Fibroblast of lung (primary cell): ENCODE measurements around the gene SDK1. TPM values are rescaled to one million over a fixed set of nuclear protein-coding genes. Genes with fewer than 3 reads are reported as not detected.
A peak's percentile ranks its signal among the peaks of the same experiment; 100 is the strongest.

Experiments used
- DNase-seq, 2 donors: peaks; one replicate each; pipeline versions ENCODE4 v3.0.0 to v3.0.0-alpha.2; 2010; ENCODE audit warnings: low read depth in 2 of 2
- H2AFZ ChIP-seq: 2 replicates; pipeline ENCODE4 v1.5.1; 2012; ENCODE audit warnings: low read length, control low read depth, inconsistent platforms
- H3K27ac ChIP-seq: 2 replicates; pipeline ENCODE4 v1.5.1; 2011; ENCODE audit warnings: low read length, control low read depth; ENCODE audit not compliant: insufficient read depth
- H3K27me3 ChIP-seq: 2 replicates; pipeline ENCODE4 v1.5.1; 2011; ENCODE audit warnings: mild to moderate bottlenecking, low read length; ENCODE audit not compliant: control insufficient read depth, insufficient read depth
- H3K36me3 ChIP-seq: 2 replicates; pipeline ENCODE4 v1.5.1; 2011; ENCODE audit warnings: low read length; ENCODE audit not compliant: control insufficient read depth, insufficient read depth
- H3K4me1 ChIP-seq: 2 replicates; pipeline ENCODE4 v1.5.1; 2011; ENCODE audit warnings: low read length; ENCODE audit not compliant: control insufficient read depth, insufficient read depth; ENCODE audit errors: extremely low read depth
- H3K4me2 ChIP-seq: 2 replicates; pipeline ENCODE4 v1.5.1; 2011; ENCODE audit warnings: low read length, control low read depth; ENCODE audit not compliant: insufficient read depth; ENCODE audit errors: extremely low read depth
- H3K4me3 ChIP-seq, 4 experiments: fragments of 200-600 bp in 1 of 4; sonication (generic) in 1 of 4; replicated peaks in 1 of 4; 2 replicates each; pipeline ENCODE4 v1.5.1; 2011 to 2016; ENCODE audit warnings: low read length in 4 of 4, low read depth in 3 of 4, mild to moderate bottlenecking in 3 of 4, control low read depth in 2 of 4, inconsistent platforms in 1 of 4, mixed read lengths in 1 of 4; ENCODE audit not compliant: insufficient read depth in 1 of 4; ENCODE audit errors: control extremely low read depth in 1 of 4
- H3K79me2 ChIP-seq: 2 replicates; pipeline ENCODE4 v1.5.1; 2012; ENCODE audit warnings: mild to moderate bottlenecking, low read length, inconsistent platforms; ENCODE audit not compliant: control insufficient read depth, insufficient read depth
- H3K9ac ChIP-seq: 2 replicates; pipeline ENCODE4 v1.5.1; 2011; ENCODE audit warnings: mild to moderate bottlenecking, low read length, control low read depth; ENCODE audit not compliant: insufficient read depth
- H3K9me3 ChIP-seq: 2 replicates; pipeline ENCODE4 v1.5.1; 2012; ENCODE audit warnings: low read depth, low read length; ENCODE audit not compliant: control insufficient read depth, insufficient read depth
- H4K20me1 ChIP-seq: 2 replicates; pipeline ENCODE4 v1.5.1; 2011; ENCODE audit warnings: low read length; ENCODE audit not compliant: control insufficient read depth, insufficient read depth; ENCODE audit errors: extremely low read depth
- EZH2 ChIP-seq: IDR thresholded peaks from 2 replicates; pipeline ENCODE4 v1.5.1; 2012; ENCODE audit warnings: low read length, control low read depth, mild to moderate bottlenecking; ENCODE audit errors: missing control alignments
- polyA plus RNA-seq, 2 donors: library from polyadenylated mRNA; depleted of rRNA in 1 of 2; stranded (reverse) in 1 of 2; unstranded in 1 of 2; fragments of >200 nt; gene quantifications; 2 replicates each; pipeline ENCODE4 v1.2.1, GENCODE V29; 2011 to 2012; ENCODE audit warnings: missing spikeins in 1 of 2
- total RNA-seq: library from RNA; depleted of rRNA; stranded (reverse); fragments of >200 nt; gene quantifications from 2 replicates; pipeline ENCODE4 v1.2.1, GENCODE V29; 2014
- TF ChIP-seq, protein P1 (sequence below), 2 donors: IDR thresholded peaks in 1 of 2; conservative IDR thresholded peaks in 1 of 2; 1 replicate in 1 of 2; 2 replicates in 1 of 2; pipeline ENCODE4 v1.5.1; 2011 to 2012; ENCODE audit warnings: low read length in 2 of 2, control low read depth in 1 of 2, inconsistent platforms in 1 of 2, low read depth in 1 of 2, mild to moderate bottlenecking in 1 of 2

SDK1 gene
- total and polyA plus RNA-seq, 2 donors (not counting 1 experiment from before 2014, with no cell fraction given) = 1.0 to 8.6 TPM

DNA sequence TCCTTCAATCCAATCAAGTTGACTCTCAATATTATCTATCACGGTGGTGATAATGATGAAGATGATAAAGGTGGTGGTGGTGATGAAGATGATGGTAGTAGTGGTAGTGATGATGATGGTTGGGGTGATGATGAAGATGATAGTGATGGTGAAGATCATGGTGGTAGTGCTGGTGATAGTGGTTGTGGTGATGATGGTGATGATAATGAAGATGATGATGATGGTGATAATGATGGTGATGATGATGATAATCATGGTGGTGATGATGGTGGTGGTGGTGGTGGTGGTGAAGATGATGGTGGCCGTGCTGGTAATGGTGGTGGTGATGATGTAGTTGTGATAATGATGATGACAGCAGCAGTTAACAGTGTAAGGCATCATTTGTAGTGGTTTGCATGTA is 29.8 kb upstream of the SDK1 start:
- no peaks in the 10 kb centered on the region for H3K27me3 ChIP-seq
- no peak overlapping the region for H3K27ac ChIP-seq
- no peaks in the 10 kb centered on the region for H3K9me3 ChIP-seq
- no peaks in the 10 kb centered on the region for H3K36me3 ChIP-seq
- H3K9ac ChIP-seq = no peak overlapping the region
- no peak overlapping the region for H2AFZ ChIP-seq
- H4K20me1 ChIP-seq = no peaks in the 10 kb centered on the region
- no peak overlapping the region for H3K4me3 ChIP-seq
- no peaks in the 10 kb centered on the region for H3K79me2 ChIP-seq
- no peak for DNase-seq
- no peak overlapping the region for H3K4me2 ChIP-seq
- H3K4me1 ChIP-seq = peaks cover 6% of the 10 kb centered on the region
- no peak for TF ChIP-seq EZH2
- TF ChIP-seq, protein P1, sequence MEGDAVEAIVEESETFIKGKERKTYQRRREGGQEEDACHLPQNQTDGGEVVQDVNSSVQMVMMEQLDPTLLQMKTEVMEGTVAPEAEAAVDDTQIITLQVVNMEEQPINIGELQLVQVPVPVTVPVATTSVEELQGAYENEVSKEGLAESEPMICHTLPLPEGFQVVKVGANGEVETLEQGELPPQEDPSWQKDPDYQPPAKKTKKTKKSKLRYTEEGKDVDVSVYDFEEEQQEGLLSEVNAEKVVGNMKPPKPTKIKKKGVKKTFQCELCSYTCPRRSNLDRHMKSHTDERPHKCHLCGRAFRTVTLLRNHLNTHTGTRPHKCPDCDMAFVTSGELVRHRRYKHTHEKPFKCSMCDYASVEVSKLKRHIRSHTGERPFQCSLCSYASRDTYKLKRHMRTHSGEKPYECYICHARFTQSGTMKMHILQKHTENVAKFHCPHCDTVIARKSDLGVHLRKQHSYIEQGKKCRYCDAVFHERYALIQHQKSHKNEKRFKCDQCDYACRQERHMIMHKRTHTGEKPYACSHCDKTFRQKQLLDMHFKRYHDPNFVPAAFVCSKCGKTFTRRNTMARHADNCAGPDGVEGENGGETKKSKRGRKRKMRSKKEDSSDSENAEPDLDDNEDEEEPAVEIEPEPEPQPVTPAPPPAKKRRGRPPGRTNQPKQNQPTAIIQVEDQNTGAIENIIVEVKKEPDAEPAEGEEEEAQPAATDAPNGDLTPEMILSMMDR (conservative IDR thresholded peaks at IDR 0.05 in 1 of 2, IDR thresholded peaks at IDR 0.05 in 1 of 2; ENCODE audit: low read depth in 1 of 2, low read length in 2 of 2) = no peak

DNA sequence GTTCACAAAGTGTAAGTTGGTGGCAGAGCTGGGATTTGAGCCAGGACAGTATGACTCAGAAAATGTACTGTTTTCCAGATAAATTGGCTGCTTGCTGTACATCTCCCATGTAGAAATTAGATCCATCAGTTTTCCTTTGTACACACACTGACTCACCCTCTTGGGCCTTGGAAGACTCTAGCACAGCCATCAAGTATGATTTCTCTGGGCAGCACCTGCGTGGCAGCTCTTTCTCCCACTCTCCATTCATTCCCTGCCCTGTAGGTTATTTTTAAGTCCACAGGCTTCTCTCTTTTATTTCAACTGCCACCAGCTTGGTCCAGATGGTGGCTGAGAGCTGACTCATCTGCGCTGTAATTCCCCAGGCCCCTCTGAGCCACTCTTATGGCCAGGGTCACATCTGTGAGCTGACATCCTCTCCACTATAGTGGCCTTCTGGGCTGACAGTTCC is 28.3 kb upstream of the SDK1 start:
- TF ChIP-seq, protein P1 (conservative IDR thresholded peaks at IDR 0.05 in 1 of 2, IDR thresholded peaks at IDR 0.05 in 1 of 2; ENCODE audit: low read depth in 1 of 2, low read length in 2 of 2) = no peak
- no peak for TF ChIP-seq EZH2
- no peak overlapping the region for H3K27ac ChIP-seq
- no peaks in the 10 kb centered on the region for H4K20me1 ChIP-seq
- DNase-seq = peak; percentile 97 to 98
- no peak overlapping the region for H2AFZ ChIP-seq
- no peak overlapping the region for H3K4me3 ChIP-seq
- H3K9ac ChIP-seq = no peak overlapping the region
- H3K79me2 ChIP-seq = no peaks in the 10 kb centered on the region
- H3K4me1 ChIP-seq = peaks cover 6% of the 10 kb centered on the region
- no peaks in the 10 kb centered on the region for H3K36me3 ChIP-seq
- no peaks in the 10 kb centered on the region for H3K27me3 ChIP-seq
- H3K9me3 ChIP-seq = no peaks in the 10 kb centered on the region
- H3K4me2 ChIP-seq = no peak overlapping the region

DNA sequence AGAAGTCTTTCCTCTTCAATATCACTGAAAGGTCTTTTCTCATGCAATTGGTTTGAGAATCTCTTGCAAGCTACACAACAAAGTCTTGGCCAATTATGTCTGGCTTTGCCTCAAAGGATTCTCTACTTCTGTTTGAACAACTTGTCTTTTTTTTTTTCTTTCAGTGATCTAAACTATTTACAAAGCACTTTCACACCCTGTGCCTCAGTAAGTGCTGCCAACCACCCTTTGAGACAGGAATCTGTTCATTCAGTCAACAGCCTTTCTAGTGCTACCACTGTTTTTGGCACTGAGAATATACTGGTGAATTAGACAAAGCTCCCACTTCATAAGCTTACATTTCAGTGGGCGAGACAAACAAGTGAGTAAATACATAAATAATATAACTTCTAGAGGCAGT is 26.9 kb upstream of the SDK1 start:
- H3K4me1 ChIP-seq = peaks cover 3% of the 10 kb centered on the region
- H3K4me3 ChIP-seq = no peak overlapping the region
- H4K20me1 ChIP-seq = no peaks in the 10 kb centered on the region
- TF ChIP-seq, protein P1 (conservative IDR thresholded peaks at IDR 0.05 in 1 of 2, IDR thresholded peaks at IDR 0.05 in 1 of 2; ENCODE audit: low read depth in 1 of 2, low read length in 2 of 2) = no peak
- TF ChIP-seq EZH2 = no peak
- no peak overlapping the region for H3K27ac ChIP-seq
- no peaks in the 10 kb centered on the region for H3K79me2 ChIP-seq
- H3K9ac ChIP-seq = no peak overlapping the region
- no peak overlapping the region for H3K4me2 ChIP-seq
- no peaks in the 10 kb centered on the region for H3K9me3 ChIP-seq
- H3K36me3 ChIP-seq = no peaks in the 10 kb centered on the region
- no peak overlapping the region for H2AFZ ChIP-seq
- no peak for DNase-seq
- H3K27me3 ChIP-seq = no peaks in the 10 kb centered on the region
